Prostate gland (tissue), 2 donors: Measurements from ENCODE around the gene MEIS2.

Experiments
- CTCF ChIP-seq, 4 experiments: fragments of 200-600 bp in 2 of 4; fragments of 450-650 bp in 2 of 4; sonication (generic) in 2 of 4; IDR thresholded peaks; 1 replicate in 3 of 4; 2 replicates in 1 of 4; pipeline ENCODE4 v1.5.1; 2016 to 2019; ENCODE audit warnings: antibody characterized with exemption in 4 of 4, mild to moderate bottlenecking in 2 of 4, moderate library complexity in 2 of 4
- POLR2AphosphoS5 ChIP-seq: sonication (generic); formaldehyde crosslinking; IDR thresholded peaks from one replicate; pipeline ENCODE4 v1.6.1; 2017; ENCODE audit warnings: antibody characterized with exemption

- TF ChIP-seq POLR2AphosphoS5 (no peak), CTCF (IDR thresholded peaks at IDR 0.05) (no peak)
These were observed 219.4 kb downstream of the MEIS2 start for GRCh38 chr15:36880913-36881460.
